Left cardiac atrium (tissue), 4 donors: ENCODE data around the gene RNF150. TPM values are rescaled to one million over a fixed set of nuclear protein-coding genes. Genes with fewer than 3 reads are reported as not detected.

ENCODE experiments used
- ATAC-seq, 2 donors: fragments of 200-7000 bp; cut with Tn5 transposase; one replicate each; pipeline ENCODE4 v1.9.1; 2020; ENCODE audit warnings: mild to moderate bottlenecking in 2 of 2, moderate library complexity in 2 of 2
- DNase-seq: peaks from one replicate; pipeline ENCODE4 v3.0.0-alpha.2; 2020
- intact Hi-C, 2 donors: fragments of 100-400 bp; cut with DNase I; formaldehyde crosslinking; loops; one replicate each; pipeline versions ENCODE4 v1.14.1 to v1.15.1; 2022 to 2023
- total RNA-seq, 2 donors: library from RNA; stranded (reverse); fragmentation: NEBNext Ultra II Directional; extraction: Animal tissue kit (Norgen Biotek cat#: 25700); gene quantifications; one replicate each; pipeline ENCODE4 v1.2.1, GENCODE V29; 2021
- donor health status: DM: no; HTN: yes; CAD: no.
- donor health status: DM: no; HTN: yes; CAD: no; lungs with severe emphysema.
- donor health status: DM: yes; HTN: yes; CAD: no.
- donor health status: Dilated cardiomyopathy.

RNF150 gene
- total RNA-seq, 2 donors from 2014 or later: 38.4 to 40.0 TPM

DNA sequence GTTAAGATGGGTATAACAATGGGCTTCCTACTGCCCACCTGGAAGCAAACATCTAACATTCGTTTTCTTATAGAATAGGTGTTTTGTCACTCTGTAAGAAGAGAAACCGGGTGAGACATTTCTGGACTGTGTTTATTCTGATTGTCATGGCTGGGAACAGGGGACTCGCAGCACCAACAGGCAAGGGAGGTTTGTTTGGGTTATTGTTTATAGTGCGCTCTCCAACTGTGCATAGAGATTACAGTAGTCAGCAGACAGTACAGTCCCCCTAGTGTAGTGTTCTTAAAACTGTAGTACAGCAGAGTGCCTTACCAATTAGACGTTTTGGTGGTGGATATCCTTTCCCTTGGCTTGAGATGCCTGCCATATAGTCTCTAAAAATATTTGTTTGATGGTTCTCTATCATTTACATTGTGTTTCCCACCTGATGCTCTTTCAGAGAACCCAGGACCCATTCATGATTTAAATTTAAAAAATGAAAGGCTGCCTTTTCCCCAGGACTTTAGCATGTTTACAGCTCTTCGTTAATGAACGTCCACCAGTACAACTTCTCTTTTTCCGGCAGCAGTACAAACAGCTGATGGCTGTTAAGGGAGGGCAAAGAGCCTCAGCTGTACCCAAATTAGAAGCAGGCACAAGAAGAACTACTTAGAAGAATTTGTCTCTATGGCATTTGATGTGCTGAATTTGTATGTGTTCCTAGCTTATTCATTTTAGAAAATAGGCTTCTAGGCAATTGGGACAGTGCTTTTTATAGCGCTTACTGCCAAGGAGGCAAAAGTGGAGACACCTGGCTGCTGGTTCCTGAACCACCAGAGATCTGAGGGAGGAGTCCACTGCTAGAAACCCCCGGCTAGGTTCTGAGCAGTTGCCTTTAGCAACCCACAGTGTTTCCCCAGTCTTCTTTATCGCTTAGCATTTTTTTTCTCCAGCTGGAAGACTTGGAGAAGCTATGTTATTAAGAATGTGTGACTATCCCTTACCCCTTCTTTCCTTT lies 1.0 kb upstream of the RNF150 start:
- intact Hi-C loops: loop anchor here (1.0 to 10.0 kb wide), 5 partner anchors 137 to 273 kb away; no protein-coding TSS in a partner anchor
- DNase-seq (no peak), ATAC-seq (no peak)

DNA sequence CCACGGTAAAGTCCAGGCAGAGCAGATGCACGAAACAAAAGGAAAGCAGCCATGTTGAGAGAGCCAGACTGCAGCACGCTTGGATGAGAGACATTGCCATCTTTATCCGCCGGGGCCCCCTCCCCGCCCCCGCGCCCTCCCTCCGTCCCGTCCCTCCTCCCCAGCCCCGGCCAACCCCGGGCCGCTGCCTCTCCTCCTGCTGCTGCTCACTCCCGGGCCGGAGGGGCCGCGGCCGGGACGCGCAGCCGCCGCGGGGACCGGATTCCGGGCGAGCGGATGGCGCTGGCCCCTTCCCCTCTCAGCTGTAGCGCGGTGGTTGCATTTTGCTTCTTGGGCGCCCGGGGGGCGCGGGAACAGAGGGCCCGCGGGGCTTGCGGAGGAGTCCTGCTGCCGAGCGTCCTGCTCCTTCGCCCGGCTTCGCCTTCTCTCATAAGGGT lies 542 bp downstream of the RNF150 start:
- DNase-seq (peak; percentile 43), ATAC-seq (peak; percentile 84 to 89)
- intact Hi-C loops: loop anchor here (1.0 to 10.0 kb wide), 5 partner anchors 135 to 271 kb away; no protein-coding TSS in a partner anchor

DNA sequence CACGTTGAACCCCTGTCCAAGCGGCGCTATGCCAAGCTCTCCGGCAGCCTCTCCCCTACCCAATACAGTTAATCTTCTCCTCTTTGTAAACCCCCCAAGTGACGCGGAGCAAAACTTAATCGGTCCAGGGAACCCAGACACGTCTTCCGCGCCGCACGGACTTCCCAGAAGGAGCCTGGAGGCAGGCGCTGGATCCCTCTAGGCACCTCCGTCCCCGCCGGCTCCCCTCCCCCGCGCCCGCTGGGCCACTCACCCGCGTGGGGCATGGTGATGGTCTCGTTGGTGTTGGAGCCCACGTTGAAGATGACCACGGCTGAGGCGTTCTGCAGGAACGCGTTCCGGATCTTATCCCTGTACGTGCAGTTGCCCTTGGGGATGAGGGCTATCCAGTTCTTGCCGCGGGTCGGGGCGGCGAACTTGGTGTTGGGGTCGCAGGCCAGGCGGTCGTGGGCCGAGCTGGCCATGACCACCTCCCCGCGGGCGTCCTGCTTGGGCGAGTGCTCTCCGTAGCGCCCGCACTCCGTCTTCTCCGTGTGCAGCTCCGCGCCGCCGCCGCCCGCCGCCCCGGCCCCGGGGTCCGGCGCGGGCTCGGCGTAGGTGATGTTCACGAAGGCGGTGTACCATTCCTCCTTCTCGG lies 1.1 kb downstream of the RNF150 start:
- DNase-seq (peak; percentile 37), ATAC-seq (peak; percentile 29 to 44)

DNA sequence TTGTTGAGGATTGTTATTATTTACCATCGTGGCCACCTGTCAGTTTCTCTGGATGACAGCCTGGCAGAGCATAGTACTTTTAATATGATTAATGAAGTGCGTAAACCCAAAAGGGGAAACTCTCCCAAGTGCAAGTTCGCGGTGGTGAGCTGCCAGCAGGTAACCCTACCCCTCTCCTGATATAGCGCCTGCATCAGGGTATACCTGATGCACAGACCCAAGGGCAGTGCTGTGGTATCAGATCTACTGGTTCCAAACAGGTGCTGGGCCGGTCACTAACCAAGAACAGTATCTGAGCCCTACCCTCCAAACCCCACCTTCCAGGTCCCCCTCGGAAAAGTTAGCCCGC lies 1.6 kb downstream of the RNF150 start:
- DNase-seq (no peak), ATAC-seq (no peak)
- intact Hi-C loops: loop anchor here (5.0 to 10.0 kb wide), 4 partner anchors 134 to 269 kb away; no protein-coding TSS in a partner anchor

More for the DNA sequence above, 1.1 kb downstream of the RNF150 start:
- intact Hi-C loops: loop anchor here (5.0 to 10.0 kb wide), 4 partner anchors 135 to 270 kb away; no protein-coding TSS in a partner anchor

DNA sequence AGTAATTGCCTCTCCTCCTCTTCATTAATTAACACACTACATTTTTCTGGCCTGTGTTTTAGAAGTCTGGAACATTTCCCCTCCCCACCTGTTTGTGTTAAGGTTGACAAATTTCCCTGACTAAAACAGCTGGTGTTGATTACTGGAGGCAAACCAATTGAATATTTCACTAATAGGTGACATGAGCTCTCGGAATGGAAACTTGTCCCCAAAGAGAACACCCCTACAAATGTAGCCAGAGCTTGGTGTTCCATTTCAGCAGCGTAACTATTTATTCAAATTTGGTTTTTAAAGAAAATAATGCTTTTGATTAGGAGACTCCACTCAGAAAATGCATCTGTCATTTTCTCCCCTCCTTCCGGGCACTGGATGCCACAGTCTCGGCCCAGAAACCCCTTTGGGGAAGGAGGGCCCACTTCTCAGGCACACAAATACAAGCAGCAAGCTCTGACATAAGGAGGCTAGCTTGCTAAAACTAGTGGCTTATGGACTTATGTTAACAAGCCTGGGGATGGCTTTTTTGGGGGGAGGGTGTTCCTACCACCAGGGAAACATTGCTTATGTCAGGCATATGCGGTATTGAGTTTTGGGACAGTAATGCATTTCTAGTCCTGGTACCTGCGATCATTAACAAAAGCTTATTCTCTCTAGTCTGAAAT lies 2.2 kb downstream of the RNF150 start:
- no peak for ATAC-seq
- no peak for DNase-seq
- intact Hi-C loops: loop anchor here (5.0 to 10.0 kb wide), 4 partner anchors 134 to 269 kb away; no protein-coding TSS in a partner anchor

DNA sequence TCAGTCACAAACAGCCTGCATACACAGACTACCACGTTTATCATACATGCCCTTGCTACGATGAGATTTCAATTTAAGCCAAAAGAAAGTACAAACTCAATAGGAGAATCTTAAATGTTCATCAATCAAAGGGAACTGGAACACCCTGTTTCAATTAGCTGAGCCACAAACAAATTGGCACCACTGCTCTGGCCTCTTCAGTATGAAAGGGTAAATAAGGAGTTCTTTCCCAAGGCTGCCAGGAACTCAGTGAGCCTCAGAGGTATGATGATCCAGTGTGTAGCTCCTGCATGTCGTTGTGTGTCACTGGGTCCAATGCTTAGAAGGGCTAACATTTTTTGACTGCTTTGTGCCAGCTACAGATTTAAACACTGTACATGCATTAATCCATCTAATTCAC lies 5.4 kb downstream of the RNF150 start:
- DNase-seq: no peak
- intact Hi-C loops: no loop called here
- ATAC-seq: no peak

DNA sequence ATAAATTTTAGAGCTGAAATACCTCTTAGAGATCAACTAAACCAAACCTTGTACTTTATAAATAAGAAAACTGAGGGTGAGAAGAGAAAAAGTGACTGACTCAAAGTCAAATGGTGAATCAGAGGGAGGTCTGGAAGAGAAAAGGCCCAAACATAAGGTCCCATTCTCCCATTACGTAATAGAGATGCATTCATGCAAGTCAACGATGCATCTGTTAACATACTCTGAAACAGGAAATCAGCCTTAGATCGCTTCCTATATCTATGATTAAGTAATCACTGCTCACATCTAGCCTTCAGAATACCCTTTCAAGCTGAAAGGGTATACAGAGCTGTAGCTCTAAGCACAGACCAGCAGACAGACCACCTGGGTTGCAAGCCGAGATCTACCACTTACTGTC lies 6.5 kb downstream of the RNF150 start:
- intact Hi-C loops: no loop called here
- DNase-seq (no peak), ATAC-seq (no peak)

DNA sequence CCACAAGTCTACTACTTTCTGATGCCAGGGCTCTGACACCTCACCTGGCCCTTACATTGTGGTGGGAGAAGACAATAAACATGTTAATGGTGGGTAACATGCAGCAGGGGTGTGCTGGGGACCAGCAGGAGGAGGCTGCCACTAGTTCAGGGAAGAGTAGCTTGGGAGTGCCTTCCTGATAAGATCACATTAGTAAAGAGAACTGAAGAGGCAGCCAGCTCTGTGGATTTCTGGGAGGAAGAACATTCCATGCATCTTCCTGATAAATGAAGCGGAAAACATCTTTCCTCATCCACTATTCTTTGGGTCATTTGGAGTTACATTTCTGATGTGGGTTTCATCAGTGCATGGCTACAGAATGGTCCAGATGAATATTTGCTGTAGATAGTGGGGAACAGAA lies 9.0 kb downstream of the RNF150 start:
- ATAC-seq (no peak), DNase-seq (no peak)
- intact Hi-C loops: no loop called here

DNA sequence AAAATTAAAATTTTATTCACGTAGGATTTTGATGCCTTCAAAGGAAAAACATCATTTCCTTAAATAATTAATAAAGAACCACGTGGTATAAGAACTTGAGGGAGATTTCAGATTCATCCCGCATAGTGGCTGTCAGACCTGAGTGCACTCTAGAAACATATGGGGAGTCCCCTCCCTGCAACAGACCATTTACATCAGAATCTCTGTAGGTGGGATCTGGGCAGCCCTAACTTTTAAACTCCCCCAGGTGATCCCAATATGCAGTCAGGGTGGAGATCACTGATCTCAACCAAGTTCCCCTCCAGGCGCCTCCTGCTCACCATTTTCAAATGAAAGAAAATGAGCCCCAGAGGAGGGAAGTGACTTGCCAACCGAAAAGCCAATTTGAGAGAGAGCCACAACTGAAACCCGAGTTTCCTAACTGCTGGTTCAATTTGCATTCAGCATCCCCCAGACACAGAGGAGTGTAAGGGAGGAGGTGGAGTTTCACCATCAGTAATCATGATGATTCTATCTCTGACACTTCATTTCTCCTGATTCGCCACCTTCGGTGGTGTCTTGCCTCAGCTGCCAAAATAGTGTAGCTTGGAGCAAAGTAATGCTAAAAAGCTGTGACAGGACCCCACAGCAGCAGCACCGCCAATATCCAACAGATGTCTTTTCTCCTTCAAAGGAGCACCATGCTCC lies 11.4 kb downstream of the RNF150 start:
- DNase-seq (no peak), ATAC-seq (no peak)
- intact Hi-C loops: no loop called here

DNA sequence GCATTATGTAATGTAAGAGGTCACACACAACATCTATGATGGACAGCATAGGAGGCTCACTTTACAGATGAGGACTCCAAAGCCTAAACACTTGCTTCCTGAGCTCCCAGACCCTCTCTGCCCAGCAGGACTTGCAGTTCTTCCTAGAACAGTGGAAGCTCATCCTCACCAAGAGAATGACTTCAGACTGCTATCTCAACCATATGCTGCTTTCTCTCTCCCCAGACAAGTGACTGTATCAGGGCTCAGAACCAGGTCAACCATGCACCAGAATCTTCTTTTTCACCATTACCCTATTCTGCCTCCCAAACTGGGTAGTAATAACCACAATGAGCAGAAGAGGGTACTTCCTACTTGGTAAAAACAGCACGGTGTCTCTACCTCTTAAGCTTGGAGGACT lies 12.2 kb downstream of the RNF150 start:
- intact Hi-C loops: no loop called here
- no peak for ATAC-seq
- DNase-seq: no peak

DNA sequence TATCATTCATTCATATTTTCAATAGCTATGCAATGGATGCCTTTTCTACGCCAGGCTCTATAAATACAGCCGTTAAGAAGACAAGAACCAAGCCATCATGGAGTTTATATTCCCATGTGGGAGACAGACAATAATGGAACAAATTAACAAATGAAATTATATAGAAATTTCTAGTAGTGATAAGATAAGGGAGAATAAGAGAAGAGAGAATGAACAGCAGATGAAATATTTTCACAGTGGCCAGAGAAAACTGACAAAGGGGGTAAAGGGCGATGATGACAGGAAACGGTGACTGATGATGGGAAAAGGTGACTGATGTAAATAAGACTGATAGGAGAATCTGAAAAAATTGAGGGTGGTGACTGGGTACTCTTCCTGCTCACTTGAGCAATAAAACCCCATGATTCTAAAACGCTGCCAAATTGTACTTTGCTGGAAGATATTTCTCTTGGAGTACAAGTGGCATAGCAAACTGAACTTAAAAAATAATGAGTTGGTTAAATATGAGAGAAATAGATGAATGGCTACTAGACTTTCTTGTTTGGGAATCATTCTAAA lies 13.2 kb downstream of the RNF150 start:
- no peak for DNase-seq
- peak in 1 of 2 donors; percentile 31 for ATAC-seq
- intact Hi-C loops: no loop called here

DNA sequence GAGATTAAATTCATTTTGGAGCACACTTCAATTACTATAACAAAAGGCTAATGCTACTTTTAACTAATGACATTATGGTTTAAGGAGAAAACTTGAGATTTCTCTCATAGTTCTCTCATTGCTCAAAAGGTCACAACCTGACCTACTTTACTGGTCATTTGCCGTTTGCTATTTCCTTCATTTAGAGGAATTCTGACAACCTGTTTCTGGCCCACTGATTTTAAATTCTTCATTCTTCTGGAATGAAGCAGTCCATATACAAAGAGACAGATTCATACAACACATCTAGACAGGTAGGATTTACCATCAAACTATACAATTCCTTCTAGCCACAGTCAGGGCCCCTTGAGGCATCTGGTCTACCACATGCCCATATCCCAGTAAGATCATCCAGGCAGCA lies 14.2 kb downstream of the RNF150 start:
- no peak for ATAC-seq
- intact Hi-C loops: no loop called here
- no peak for DNase-seq

DNA sequence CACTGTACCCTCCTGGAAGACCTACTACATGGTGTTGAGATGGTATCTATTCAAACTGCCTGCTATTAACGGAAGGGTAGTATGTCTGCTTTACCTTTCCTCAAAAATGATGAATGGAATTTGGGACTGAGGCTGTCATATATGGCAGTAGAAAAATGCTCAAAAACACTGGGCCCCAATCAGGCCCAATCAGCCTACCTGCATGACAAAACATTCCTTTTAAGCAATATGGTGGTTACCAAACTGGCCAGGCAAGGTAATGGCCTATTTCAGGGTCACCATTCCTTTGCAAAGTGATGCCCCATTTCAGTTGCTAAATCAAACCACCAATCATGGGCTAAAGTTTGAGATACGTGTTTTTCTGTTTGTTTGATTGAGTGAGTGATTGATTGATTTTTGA lies 14.9 kb downstream of the RNF150 start:
- ATAC-seq (no peak), DNase-seq (no peak)
- intact Hi-C loops: no loop called here

DNA sequence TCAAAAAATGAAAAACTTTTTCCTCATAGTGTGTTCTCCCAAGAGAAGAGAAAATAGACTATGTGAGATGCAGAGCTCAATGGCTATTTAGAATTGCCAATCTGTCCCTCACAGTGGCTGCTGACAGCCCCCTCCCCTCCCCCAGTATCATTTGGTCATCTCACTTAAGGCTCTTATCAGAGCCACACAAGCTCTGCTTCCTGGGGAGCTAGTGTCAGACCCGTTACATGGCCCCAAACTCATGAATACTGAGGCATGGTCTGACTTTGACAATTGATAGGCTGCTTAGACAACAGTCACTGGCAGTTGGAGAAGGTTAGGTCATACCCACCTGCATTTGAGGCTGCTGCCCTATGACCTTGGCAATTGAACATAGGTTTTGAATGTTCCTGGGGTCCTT lies 15.3 kb downstream of the RNF150 start:
- ATAC-seq (no peak), DNase-seq (no peak)
- intact Hi-C loops: no loop called here

DNA sequence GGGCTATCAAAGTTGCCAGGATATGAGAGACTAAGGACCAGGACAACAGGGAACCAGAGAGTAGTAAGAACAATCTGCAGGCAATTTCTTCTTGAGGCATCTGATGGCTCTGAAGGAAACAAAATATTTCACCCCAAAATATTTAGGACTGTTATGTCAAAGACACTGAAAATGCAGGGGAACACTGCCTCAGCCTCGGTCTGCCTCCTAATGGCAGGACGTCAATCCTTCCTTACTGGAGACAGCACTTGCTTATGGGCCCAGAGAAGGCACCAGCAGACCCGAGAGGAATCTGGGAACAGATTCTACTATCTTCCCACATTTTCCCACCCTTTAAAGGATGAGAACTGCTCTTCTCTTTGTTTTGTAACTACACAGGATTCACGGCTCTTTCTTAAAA lies 23.3 kb downstream of the RNF150 start:
- intact Hi-C loops: no loop called here
- ATAC-seq (no peak), DNase-seq (no peak)

DNA sequence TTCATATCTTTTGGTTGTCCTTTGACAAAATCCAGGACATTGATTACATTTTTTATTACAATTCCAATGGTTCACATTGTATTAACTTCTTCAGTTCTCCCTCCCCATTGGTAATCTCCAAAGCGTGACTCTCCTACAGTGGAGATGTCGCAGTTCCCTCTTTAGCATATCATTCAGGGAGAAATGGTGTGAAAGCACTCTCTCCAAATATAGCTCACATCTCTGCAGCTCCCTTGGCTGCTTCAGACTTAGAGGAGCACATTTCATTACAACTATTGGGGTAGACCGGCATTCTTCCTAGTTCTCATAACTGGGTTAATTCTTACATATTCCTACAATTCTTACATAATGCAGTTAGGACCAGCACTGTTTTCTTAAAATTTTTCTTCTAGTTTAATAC lies 25.3 kb downstream of the RNF150 start:
- ATAC-seq (peak; percentile 49 to 84), DNase-seq (no peak)
- intact Hi-C loops: no loop called here

DNA sequence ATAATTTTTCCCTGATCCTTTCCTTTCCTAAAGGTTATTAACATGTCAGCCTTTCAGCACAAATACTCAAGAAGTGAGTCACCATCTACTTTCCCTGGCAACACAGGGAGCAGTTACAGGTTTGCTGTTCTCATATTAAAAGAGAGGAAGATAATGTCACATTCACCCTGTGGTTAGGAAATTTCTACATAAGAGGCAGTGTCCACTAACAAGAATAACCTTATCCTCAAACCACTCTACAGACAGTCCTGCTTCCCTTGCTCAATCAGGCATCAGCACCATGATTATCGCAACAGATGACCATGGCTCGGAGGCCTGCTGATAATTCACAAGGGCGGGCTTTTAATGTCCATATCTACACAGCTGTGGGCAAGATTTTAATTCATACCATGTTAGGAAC lies 30.9 kb downstream of the RNF150 start:
- no peak for DNase-seq
- intact Hi-C loops: no loop called here
- peak; percentile 30 to 81 for ATAC-seq

DNA sequence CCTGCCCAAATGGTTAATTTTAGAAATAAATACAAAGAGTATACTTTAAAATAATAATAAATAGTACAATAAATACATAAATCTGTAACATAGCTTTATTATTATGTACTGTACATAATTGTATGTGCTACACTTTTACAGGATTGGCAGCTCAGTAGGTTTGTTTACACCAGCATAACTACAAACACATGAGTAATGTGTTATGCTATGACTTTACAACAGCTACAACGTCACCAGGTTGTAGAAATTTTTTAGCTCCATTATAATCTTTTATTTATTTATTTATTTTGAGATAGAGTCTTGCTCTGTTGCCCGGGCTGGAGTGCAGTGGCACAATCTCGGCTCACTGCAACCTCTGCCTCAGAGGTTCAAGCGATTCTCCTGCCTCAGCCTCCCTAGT lies 31.8 kb downstream of the RNF150 start:
- intact Hi-C loops: no loop called here
- ATAC-seq (no peak), DNase-seq (no peak)

DNA sequence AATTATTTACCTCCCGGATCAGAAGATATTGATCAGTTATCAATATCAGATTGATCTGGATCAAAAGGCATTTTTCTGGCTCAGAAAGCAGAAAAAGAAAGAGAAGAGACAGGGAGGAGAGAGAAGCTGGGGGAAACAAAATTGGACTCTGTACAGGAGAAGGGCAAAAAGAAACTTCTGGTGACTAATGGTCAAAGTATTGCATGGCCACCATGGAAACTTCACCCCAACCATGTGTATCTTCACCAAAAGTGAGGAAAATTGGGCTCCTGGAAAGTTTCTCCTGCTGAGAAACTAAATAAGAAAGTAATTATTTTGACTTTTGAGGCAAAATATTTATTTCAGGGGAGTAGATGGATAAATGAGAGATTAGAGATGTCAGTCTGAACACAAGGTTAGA lies 33.9 kb downstream of the RNF150 start:
- ATAC-seq: no peak
- intact Hi-C loops: no loop called here
- DNase-seq: no peak
